Endothelial cell of umbilical vein (primary cell): Measurements from ENCODE around the gene NKD1. TPM values are rescaled to one million over a fixed set of nuclear protein-coding genes. Genes with fewer than 3 reads are reported as not detected.

ENCODE experiments used
- BruUV-seq: library from RNA; stranded (reverse); fragments of 400-500 nt; replicated peaks from 2 replicates; lab custom pipeline; 2021; lab: Mats Ljungman, UMichigan
- CTCF ChIA-PET: fragments of 300-600, 350-600 bp; sonication (Branson Sonifier 250); formaldehyde crosslinking; loops from one replicate; lab custom pipeline; 2021; ENCODE audit warnings: antibody characterized with exemption, inconsistent platforms; lab: Charles Lee
- POLR2A ChIA-PET: fragments of 300-600, 350-600 bp; sonication (Branson Sonifier 250); formaldehyde crosslinking; loops from one replicate; lab custom pipeline; 2021; ENCODE audit warnings: antibody characterized with exemption, inconsistent platforms; lab: Charles Lee
- DNase-seq: peaks from one replicate; pipeline ENCODE4 v3.0.0-alpha.2; 2011; ENCODE audit warnings: low read depth, low spot score
- FAIRE-seq: peaks from 2 replicates; lab custom pipeline; 2011; peaks lifted over from hg19 to GRCh38; lab: Jason Lieb, UNC
- H2AFZ ChIP-seq: 2 replicates; pipeline ENCODE4 v1.6.0; 2012; ENCODE audit warnings: low read depth, low read length, control low read depth, inconsistent platforms
- H3K27ac ChIP-seq: 2 replicates; pipeline ENCODE4 v1.5.1; 2011; ENCODE audit warnings: low read depth, mild to moderate bottlenecking, control low read depth, low read length, moderate library complexity; ENCODE audit not compliant: insufficient read depth
- H3K27me3 ChIP-seq, 2 experiments: 2 replicates each; pipeline versions ENCODE4 v1.6.0 to v1.6.1; 2011; ENCODE audit warnings: low read length in 2 of 2, mixed read lengths in 1 of 2; ENCODE audit not compliant: control insufficient read depth in 2 of 2, insufficient read depth in 2 of 2
- H3K36me3 ChIP-seq, 2 experiments: 2 replicates in 1 of 2; 3 replicates in 1 of 2; pipeline ENCODE4 v1.5.1; 2011; ENCODE audit warnings: low read length in 2 of 2, mild to moderate bottlenecking in 1 of 2, moderate library complexity in 1 of 2; ENCODE audit not compliant: control insufficient read depth in 2 of 2, insufficient read depth in 2 of 2; ENCODE audit errors: extremely low read depth in 1 of 2
- H3K4me1 ChIP-seq: 3 replicates; pipeline ENCODE4 v1.5.1; 2011; ENCODE audit warnings: mild to moderate bottlenecking, low read length; ENCODE audit not compliant: control insufficient read depth, insufficient read depth; ENCODE audit errors: extremely low read depth
- H3K4me2 ChIP-seq: 2 replicates; pipeline ENCODE4 v1.6.1; 2011; ENCODE audit warnings: low read length, control low read depth, mixed read lengths; ENCODE audit not compliant: insufficient read depth
- H3K4me3 ChIP-seq, 3 experiments: fragments of 200-600 bp in 1 of 3; sonication (generic), shearing (Covaris generic) in 1 of 3; replicated peaks in 1 of 3; 2 replicates each; pipeline ENCODE4 v1.5.1; 2011 to 2016; ENCODE audit warnings: control low read depth in 3 of 3, low read length in 3 of 3, mild to moderate bottlenecking in 2 of 3, inconsistent platforms in 1 of 3, low read depth in 1 of 3, moderate library complexity in 1 of 3; ENCODE audit not compliant: insufficient read depth in 1 of 3
- H3K79me2 ChIP-seq: 2 replicates; pipeline ENCODE4 v1.6.0; 2012; ENCODE audit warnings: low read length, inconsistent platforms; ENCODE audit not compliant: control insufficient read depth, insufficient read depth
- H3K9ac ChIP-seq: replicated peaks from 2 replicates; pipeline ENCODE3; 2011; ENCODE audit warnings: low read length, control low read depth; ENCODE audit not compliant: insufficient read depth; ENCODE audit errors: extremely low read depth
- H3K9me1 ChIP-seq: replicated peaks from 3 replicates; pipeline ENCODE4 v1.6.0; 2011; ENCODE audit warnings: mild to moderate bottlenecking, low read length; ENCODE audit not compliant: control insufficient read depth, insufficient read depth; ENCODE audit errors: extremely low read depth
- H3K9me3 ChIP-seq: replicated peaks from 2 replicates; pipeline ENCODE4 v1.5.1; 2012; ENCODE audit warnings: low read length, inconsistent platforms; ENCODE audit not compliant: control insufficient read depth, insufficient read depth
- H4K20me1 ChIP-seq: replicated peaks from 2 replicates; pipeline ENCODE3; 2011; ENCODE audit warnings: mild to moderate bottlenecking, low read length; ENCODE audit not compliant: control insufficient read depth, insufficient read depth; ENCODE audit errors: extremely low read depth
- EZH2 ChIP-seq: IDR thresholded peaks from 2 replicates; pipeline ENCODE4 v1.6.1; 2012; ENCODE audit warnings: borderline replicate concordance, low read depth, mild to moderate bottlenecking, moderate library complexity, low read length, inconsistent platforms; ENCODE audit not compliant: severe bottlenecking
- FOS ChIP-seq: IDR thresholded peaks from 2 replicates; pipeline ENCODE4 v1.6.1; 2011; ENCODE audit warnings: mild to moderate bottlenecking, low read length, moderate library complexity, borderline replicate concordance; ENCODE audit not compliant: insufficient read depth
- GATA2 ChIP-seq: IDR thresholded peaks from 2 replicates; pipeline ENCODE4 v1.7.0; 2011; ENCODE audit warnings: low read depth, mild to moderate bottlenecking, moderate library complexity, mixed read lengths, low read length; ENCODE audit not compliant: insufficient read length, insufficient read depth
- JUN ChIP-seq: IDR thresholded peaks from 2 replicates; pipeline ENCODE4 v1.6.1; 2011; ENCODE audit warnings: borderline replicate concordance, low read depth; ENCODE audit not compliant: insufficient read length, insufficient read depth
- MYC ChIP-seq: IDR thresholded peaks from one replicate; pipeline ENCODE4 v1.6.1; 2011; ENCODE audit warnings: mild to moderate bottlenecking, low read depth, low read length
- POLR2A ChIP-seq: IDR thresholded peaks from 2 replicates; pipeline ENCODE4 v1.6.1; 2012; ENCODE audit warnings: low read depth, mild to moderate bottlenecking, control low read depth, low read length
- POLR2AphosphoS5 ChIP-seq: IDR thresholded peaks from 2 replicates; pipeline ENCODE4 v1.6.1; 2012; ENCODE audit warnings: low read depth, mild to moderate bottlenecking, control low read depth, low read length, moderate library complexity; ENCODE audit not compliant: insufficient read depth
- dilution Hi-C: fragments of 300-500 bp; cut with MboI; formaldehyde crosslinking; loops from one replicate; pipeline ENCODE4 v1.15.0; 2019; ENCODE audit warnings: low sequenced_read_pairs; ENCODE audit not compliant: extremely low pct_ligation_motif_present
- intact Hi-C: fragments of 100-400 bp; cut with micrococcal nuclease; formaldehyde crosslinking; loops from one replicate; pipeline ENCODE4 v1.10.0; 2022
- polyA plus RNA-seq, 4 experiments: library from polyadenylated mRNA; depleted of rRNA in 3 of 4; stranded (reverse) in 3 of 4; unstranded in 1 of 4; fragments of >200 nt; gene quantifications; 2 replicates each; pipeline versions ENCODE4 v1.2.1 to v1.2.3, GENCODE V29; 2011 to 2012; ENCODE audit warnings: missing spikeins in 1 of 4
- total RNA-seq: library from RNA; stranded (reverse); gene quantifications from 2 replicates; pipeline ENCODE4 v1.2.3, GENCODE V29; 2021
- TF ChIP-seq, protein P1 (sequence below), 2 donors: IDR thresholded peaks; 1 replicate in 1 of 2; 2 replicates in 1 of 2; pipeline ENCODE4 v1.5.1; 2011; ENCODE audit warnings: low read length in 2 of 2, mild to moderate bottlenecking in 2 of 2, moderate library complexity in 2 of 2, control low read depth in 1 of 2, inconsistent platforms in 1 of 2, low read depth in 1 of 2; ENCODE audit not compliant: insufficient read depth in 1 of 2; ENCODE audit errors: extremely low read depth in 1 of 2
- TF ChIP-seq, protein P2 (sequence below): IDR thresholded peaks from 2 replicates; pipeline ENCODE4 v1.6.1; 2011; ENCODE audit not compliant: insufficient read depth, insufficient read length

NKD1 gene
- total and polyA plus RNA-seq, 2 donors (not counting 3 experiments of a cell fraction or from before 2014, with no cell fraction given), result not detected

DNA sequence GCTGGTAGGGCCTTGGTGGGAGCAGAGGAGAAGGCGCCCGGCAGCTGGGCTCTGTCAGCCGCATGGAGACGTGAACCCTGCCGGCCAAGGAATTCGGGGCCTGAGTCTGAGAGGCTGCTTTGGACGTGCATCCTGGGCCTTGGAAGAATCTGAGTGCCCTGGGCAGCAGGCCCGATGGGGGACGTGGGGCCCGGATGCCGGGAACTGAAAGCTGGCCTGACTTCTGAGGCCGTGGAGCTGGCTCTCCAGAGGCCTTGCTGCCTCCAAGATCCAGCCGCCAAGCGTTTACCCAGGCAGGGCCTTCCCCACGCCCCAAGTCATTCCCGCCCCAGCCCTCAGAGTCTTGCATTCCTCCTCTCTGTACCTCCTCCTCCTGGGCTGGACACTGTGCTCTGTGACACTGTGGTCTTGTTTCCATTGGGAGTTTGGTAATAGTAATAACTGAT is 37.2 kb downstream of the NKD1 start:
- H3K4me1 ChIP-seq, result no peaks in the 10 kb centered on the region
- no peaks in the 10 kb centered on the region for H3K27me3 ChIP-seq
- FAIRE-seq (no peak), DNase-seq (no peak)
- no peak overlapping the region for H3K27ac ChIP-seq
- no peak overlapping the region for H3K4me3 ChIP-seq
- no peak overlapping the region for H3K4me2 ChIP-seq
- no peaks in the 10 kb centered on the region for H3K9me3 ChIP-seq
- dilution Hi-C loops, result no loop called here
- no peaks in the 10 kb centered on the region for H3K9me1 ChIP-seq
- no peaks in the 10 kb centered on the region for H3K79me2 ChIP-seq
- no peak overlapping the region for H2AFZ ChIP-seq
- ChIA-PET POLR2A (no interaction called here), CTCF (no interaction called here)
- BruUV-seq, result no TSS peak
- TF ChIP-seq POLR2AphosphoS5 (no peak), JUN (no peak), POLR2A (no peak)
- TF ChIP-seq, protein P1, sequence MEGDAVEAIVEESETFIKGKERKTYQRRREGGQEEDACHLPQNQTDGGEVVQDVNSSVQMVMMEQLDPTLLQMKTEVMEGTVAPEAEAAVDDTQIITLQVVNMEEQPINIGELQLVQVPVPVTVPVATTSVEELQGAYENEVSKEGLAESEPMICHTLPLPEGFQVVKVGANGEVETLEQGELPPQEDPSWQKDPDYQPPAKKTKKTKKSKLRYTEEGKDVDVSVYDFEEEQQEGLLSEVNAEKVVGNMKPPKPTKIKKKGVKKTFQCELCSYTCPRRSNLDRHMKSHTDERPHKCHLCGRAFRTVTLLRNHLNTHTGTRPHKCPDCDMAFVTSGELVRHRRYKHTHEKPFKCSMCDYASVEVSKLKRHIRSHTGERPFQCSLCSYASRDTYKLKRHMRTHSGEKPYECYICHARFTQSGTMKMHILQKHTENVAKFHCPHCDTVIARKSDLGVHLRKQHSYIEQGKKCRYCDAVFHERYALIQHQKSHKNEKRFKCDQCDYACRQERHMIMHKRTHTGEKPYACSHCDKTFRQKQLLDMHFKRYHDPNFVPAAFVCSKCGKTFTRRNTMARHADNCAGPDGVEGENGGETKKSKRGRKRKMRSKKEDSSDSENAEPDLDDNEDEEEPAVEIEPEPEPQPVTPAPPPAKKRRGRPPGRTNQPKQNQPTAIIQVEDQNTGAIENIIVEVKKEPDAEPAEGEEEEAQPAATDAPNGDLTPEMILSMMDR (IDR thresholded peaks at IDR 0.05; ENCODE audit: extremely low read depth in 1 of 2, insufficient read depth in 1 of 2, low read depth in 1 of 2, low read length in 2 of 2), result no peak
- no peaks in the 10 kb centered on the region for H3K36me3 ChIP-seq
- H3K9ac ChIP-seq, result no peak overlapping the region
- intact Hi-C loops, result no loop called here
- H4K20me1 ChIP-seq, result no peaks in the 10 kb centered on the region

DNA sequence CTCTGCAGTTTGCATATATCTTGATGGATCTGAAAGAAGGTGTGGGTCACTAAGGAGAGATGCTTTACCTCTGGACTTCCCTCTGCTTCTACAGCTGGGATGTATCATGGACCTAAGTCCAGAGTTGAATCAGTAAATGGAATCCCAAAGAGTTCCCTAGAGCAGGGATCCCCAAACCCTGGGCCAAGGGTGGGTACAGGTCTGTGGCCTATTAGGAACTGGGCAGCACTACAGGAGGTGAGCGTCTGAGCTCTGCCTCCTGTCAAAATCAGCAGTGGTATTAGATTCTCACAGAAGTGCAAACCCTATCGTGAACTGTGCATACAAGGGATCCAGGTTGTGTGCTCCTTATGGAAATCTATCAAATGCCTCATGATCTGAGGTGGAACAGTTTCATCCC is 39.3 kb downstream of the NKD1 start:
- Histone ChIP-seq H4K20me1 (no peaks in the 10 kb centered on the region), H3K9ac (no peak overlapping the region), H2AFZ (no peak overlapping the region), H3K79me2 (no peaks in the 10 kb centered on the region), H3K9me1 (no peaks in the 10 kb centered on the region), H3K4me2 (no peak overlapping the region), H3K27me3 (no peaks in the 10 kb centered on the region), H3K36me3 (no peaks in the 10 kb centered on the region), H3K4me1 (no peaks in the 10 kb centered on the region), H3K4me3 (no peak overlapping the region), H3K9me3 (no peaks in the 10 kb centered on the region), H3K27ac (no peak overlapping the region)
- TF ChIP-seq GATA2 (no peak), FOS (no peak), EZH2 (no peak), POLR2AphosphoS5 (no peak), JUN (no peak), POLR2A (no peak), MYC (no peak)
- TF ChIP-seq, protein P1 (IDR thresholded peaks at IDR 0.05; ENCODE audit: extremely low read depth in 1 of 2, insufficient read depth in 1 of 2, low read depth in 1 of 2, low read length in 2 of 2), result no peak
- TF ChIP-seq, protein P2, sequence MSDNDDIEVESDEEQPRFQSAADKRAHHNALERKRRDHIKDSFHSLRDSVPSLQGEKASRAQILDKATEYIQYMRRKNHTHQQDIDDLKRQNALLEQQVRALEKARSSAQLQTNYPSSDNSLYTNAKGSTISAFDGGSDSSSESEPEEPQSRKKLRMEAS, result no peak
- POLR2A ChIA-PET, result no interaction called here
- CTCF ChIA-PET, result interaction anchor here (0.8 to 1.5 kb wide), 5 partner anchors 10 to 219 kb away, joined by 3 to 7 read pairs (median 5); no protein-coding TSS in a partner anchor
- BruUV-seq, result no TSS peak
- FAIRE-seq, result no peak
- intact Hi-C loops, result no loop called here
- dilution Hi-C loops, result no loop called here
- no peak for DNase-seq
